ENCODE measurements around the gene RNF220. TPM values are rescaled to one million over a fixed set of nuclear protein-coding genes. Genes with fewer than 3 reads are reported as not detected.

Gene RNF220
- total and polyA plus RNA-seq, 9 of the 15 experiments (the other 6 are each of a cell fraction or from before 2014, with no cell fraction given), result 5.1 to 117 (median 66.9) TPM

GRCh38 chr1:44681905-44682882 lies 277.1 kb downstream of the RNF220 start:
- CTCF ChIA-PET (ENCODE audit: low intra/inter-chr PET ratio), result no interaction called here
- Histone ChIP-seq H3K4me1 (replicated peaks in 1 of 2; ENCODE audit: control insufficient read depth in 2 of 2, insufficient read depth in 2 of 2, low read length in 2 of 2) (peaks cover 0 to 4% of the 10 kb centered on the region in 2 experiments; a peak in 2 of 5 replicates), H3K9me3 (replicated peaks; ENCODE audit: control insufficient read depth, insufficient read depth, low read depth, low read length) (no peaks in the 10 kb centered on the region), H2AFZ (ENCODE audit: low read depth, low read length) (no peak overlapping the region), H4K20me1 (replicated peaks; ENCODE audit: control insufficient read depth, insufficient read depth, low read length) (no peaks in the 10 kb centered on the region), H3K27ac (ENCODE audit: extremely low read depth, low read depth, low read length) (no peak overlapping the region), H3K79me2 (ENCODE audit: control insufficient read depth, insufficient read depth, low read length) (no peaks in the 10 kb centered on the region), H3K4me2 (ENCODE audit: insufficient read depth, low read length) (no peak overlapping the region), H3K4me3 (no peak overlapping the region), H3K36me3 (ENCODE audit: control insufficient read depth, insufficient read depth, low read length) (no peaks in the 10 kb centered on the region), H3K9ac (ENCODE audit: insufficient read depth in 1 of 2, low read depth in 2 of 2, low read length in 2 of 2) (no peak overlapping the region), H3K27me3 (ENCODE audit: control insufficient read depth in 2 of 2, insufficient read depth in 2 of 2, low read length in 2 of 2) (peaks cover 26 to 36% of the 10 kb centered on the region in 2 experiments), H3K9me1 (ENCODE audit: control insufficient read depth, insufficient read depth, low read length) (no peaks in the 10 kb centered on the region)
- intact Hi-C loops (cut with micrococcal nuclease), result no loop called here
- WGBS (ENCODE audit: insufficient coverage, low coverage, missing lambda C conversion rate), result 22% methylated on average over 14 of the region's 14 CpGs
- POLR2A ChIA-PET, result interaction anchor here (0.6 to 1.1 kb wide), 2 partner anchors 39 to 53 kb away, joined by 4 to 5 read pairs; no protein-coding TSS in a partner anchor
- BruUV-seq (replicated peaks), result no TSS peak
- TF ChIP-seq DLX4 (CRISPR knock-in tag; IDR thresholded peaks at IDR 0.05), result no peak
- TF ChIP-seq ZNF165 (CRISPR knock-in tag; IDR thresholded peaks at IDR 0.05; ENCODE audit: borderline replicate concordance), result no peak
- no peak for TF ChIP-seq PHF21A (IDR thresholded peaks at IDR 0.05; ENCODE audit: borderline replicate concordance, low read depth)
- TF ChIP-seq EHMT2 (IDR thresholded peaks at IDR 0.05), result no peak
- no peak for TF ChIP-seq SMARCE1 (IDR thresholded peaks at IDR 0.05)
- no peak for DNase-seq (ENCODE audit: extremely low read depth in 1 of 4, low spot score in 3 of 4)
- no peak for FAIRE-seq
- in situ Hi-C loops (cut with MboI), result no loop called here
- ATAC-seq, result peak; percentile 26; the same call in 2 of the 3 replicates

Data from K562 (cell line).